Endodermal cell (in vitro differentiated cells): ENCODE results near the gene PCDHA8. TPM values are rescaled to one million over a fixed set of nuclear protein-coding genes. Genes with fewer than 3 reads are reported as not detected.
"Not testable (repeated sequence)": the region's sequence is repeated elsewhere in the genome, so short reads cannot be mapped to it uniquely, and the experiment has no call there.

Source experiments
- DNase-seq: peaks from one replicate; pipeline ENCODE4 v3.0.0-alpha.2; 2017
- H3K27ac ChIP-seq: 2 replicates; pipeline ENCODE4 v1.5.1; 2013; ENCODE audit warnings: mild to moderate bottlenecking, low read depth, low read length, moderate library complexity
- H3K27me3 ChIP-seq: 2 replicates; pipeline ENCODE4 v1.6.1; 2013; ENCODE audit warnings: mild to moderate bottlenecking, low read length, moderate library complexity; ENCODE audit not compliant: insufficient read depth, control insufficient read depth, poor library complexity, severe bottlenecking
- H3K36me3 ChIP-seq: 2 replicates; pipeline ENCODE4 v1.7.0; 2013; ENCODE audit warnings: mild to moderate bottlenecking, low read length, moderate library complexity; ENCODE audit not compliant: control insufficient read depth, insufficient read depth
- H3K4me1 ChIP-seq: one replicate; pipeline ENCODE4 v1.7.0; 2013; ENCODE audit warnings: low read length; ENCODE audit not compliant: control insufficient read depth, insufficient read depth
- H3K4me3 ChIP-seq: 2 replicates; pipeline ENCODE4 v1.5.1; 2013; ENCODE audit warnings: mild to moderate bottlenecking, low read length, moderate library complexity
- H3K9ac ChIP-seq: 2 replicates; pipeline ENCODE4 v1.6.1; 2013; ENCODE audit warnings: mild to moderate bottlenecking, low read length, moderate library complexity; ENCODE audit not compliant: poor library complexity, severe bottlenecking; ENCODE audit errors: extremely low read depth
- H3K9me3 ChIP-seq: 2 replicates; pipeline ENCODE4 v1.6.1; 2013; ENCODE audit warnings: mild to moderate bottlenecking, low read length, moderate library complexity; ENCODE audit not compliant: control insufficient read depth
- H3K27ac Mint-ChIP-seq: 2 replicates; pipeline ENCODE4 v1.8.0; 2020; ENCODE audit warnings: mixed read lengths
- H3K27me3 Mint-ChIP-seq: 2 replicates; pipeline ENCODE4 v1.8.0; 2021; ENCODE audit warnings: mild to moderate bottlenecking, mixed read lengths; ENCODE audit not compliant: insufficient read depth
- H3K36me3 Mint-ChIP-seq: 2 replicates; pipeline ENCODE4 v1.8.0; 2020; ENCODE audit warnings: low read depth, mixed read lengths
- H3K4me1 Mint-ChIP-seq: 2 replicates; pipeline ENCODE4 v1.8.0; 2020; ENCODE audit warnings: mixed read lengths
- H3K4me3 Mint-ChIP-seq: 2 replicates; pipeline ENCODE4 v1.8.0; 2020; ENCODE audit warnings: mild to moderate bottlenecking, moderate library complexity, mixed read lengths
- H3K9me3 Mint-ChIP-seq: 2 replicates; pipeline ENCODE4 v1.8.0; 2020; ENCODE audit warnings: mild to moderate bottlenecking, mixed read lengths
- CTCF ChIP-seq: fragments of 200-600 bp; sonication (generic); conservative IDR thresholded peaks from 2 replicates; pipeline ENCODE4 v1.5.0; 2021; ENCODE audit warnings: antibody characterized with exemption, mild to moderate bottlenecking
- WGBS, 2 experiments: methylation state at CpG; one replicate each; pipeline versions ENCODE4 v1.1.5 to v1.1.7; 2013; ENCODE audit warnings: missing lambda C conversion rate in 2 of 2, mixed read lengths in 1 of 2; ENCODE audit not compliant: insufficient coverage in 1 of 2, insufficient read length in 1 of 2; 5-methylcytosine and 5-hydroxymethylcytosine counted together
- total RNA-seq, 2 donors: library from RNA; stranded (reverse); fragmentation: NEBNext Ultra II Directional in 1 of 2; extraction: Animal tissue kit (Norgen Biotek cat#: 25700) in 1 of 2; gene quantifications; 2 replicates in 1 of 2; 3 replicates in 1 of 2; pipeline ENCODE4 v1.2.1, GENCODE V29; 2021

PCDHA8 gene
- total RNA-seq, 2 donors from 2014 or later = 0.71 to 2.5 TPM

GRCh38 chr5:140823475-140823874 is 17.5 kb upstream of the PCDHA8 start:
- no peak overlapping the region for H3K27ac ChIP-seq
- H3K4me3 Mint-ChIP-seq = no peak overlapping the region
- no peaks in the 10 kb centered on the region for H3K9me3 ChIP-seq
- H3K36me3 ChIP-seq = no peaks in the 10 kb centered on the region
- no peaks in the 10 kb centered on the region for H3K27me3 ChIP-seq
- no peaks in the 10 kb centered on the region for H3K27me3 Mint-ChIP-seq
- no peak overlapping the region for H3K9ac ChIP-seq
- H3K4me1 ChIP-seq = no peaks in the 10 kb centered on the region
- H3K9me3 Mint-ChIP-seq = peaks cover 4% of the 10 kb centered on the region
- H3K4me1 Mint-ChIP-seq = peaks cover 3% of the 10 kb centered on the region
- H3K27ac Mint-ChIP-seq = no peak overlapping the region
- DNase-seq = no peak
- 95 to 98% methylated on average over 33 to 38 of the region's 38 CpGs for WGBS, 2 experiments
- H3K4me3 ChIP-seq = no peak overlapping the region
- TF ChIP-seq CTCF = no peak
- H3K36me3 Mint-ChIP-seq = peaks cover 22% of the 10 kb centered on the region

- Histone ChIP-seq H3K4me3 (no peak within 1 kb of the TSS), H3K27me3 (no peaks in the 10 kb centered on the region), H3K9me3 (no peaks in the 10 kb centered on the region), H3K9ac (no peak within 1 kb of the TSS), H3K4me1 (no peaks in the 10 kb centered on the region), H3K27ac (no peak within 1 kb of the TSS), H3K36me3 (no peaks in the 10 kb centered on the region)
- no peaks in the 10 kb centered on the region for H3K27me3 Mint-ChIP-seq
- peaks cover 7% of the 10 kb centered on the region for H3K4me1 Mint-ChIP-seq
- 93 to 94% methylated on average over 15 to 27 of the region's 27 CpGs for WGBS, 2 experiments
- peaks cover 25% of the 10 kb centered on the region for H3K36me3 Mint-ChIP-seq
- DNase-seq = no peak
- peak within 1 kb of the TSS; percentile 80 for H3K4me3 Mint-ChIP-seq
- H3K9me3 Mint-ChIP-seq = peaks cover 11% of the 10 kb centered on the region
- peak within 1 kb of the TSS; percentile 89 for H3K27ac Mint-ChIP-seq
- peak; percentile 76 for TF ChIP-seq CTCF
These were observed 13.2 kb upstream of the PCDHA8 start, which contains the start of gene PCDHA6 for GRCh38 chr5:140827704-140828361. PCDHA6 (plus strand) TSS chr5:140827960; CDS start chr5:140828092, 132 bp downstream.

GRCh38 chr5:140828362-140828737 is 12.6 kb upstream of the PCDHA8 start:
- peaks cover 10% of the 10 kb centered on the region for H3K4me1 Mint-ChIP-seq
- H3K9me3 Mint-ChIP-seq = peaks cover 11% of the 10 kb centered on the region
- H3K27ac Mint-ChIP-seq = peak overlapping the region; percentile 89
- H3K4me1 ChIP-seq = no peaks in the 10 kb centered on the region
- no peak overlapping the region for H3K9ac ChIP-seq
- TF ChIP-seq CTCF = peak; percentile 54
- H3K36me3 Mint-ChIP-seq = peaks cover 20% of the 10 kb centered on the region
- peak overlapping the region; percentile 80 for H3K4me3 Mint-ChIP-seq
- no peak for DNase-seq
- H3K4me3 ChIP-seq = no peak overlapping the region
- no peak overlapping the region for H3K27ac ChIP-seq
- no peaks in the 10 kb centered on the region for H3K36me3 ChIP-seq
- 96 to 97% methylated on average over 12 to 18 of the region's 18 CpGs for WGBS, 2 experiments
- H3K27me3 ChIP-seq = no peaks in the 10 kb centered on the region
- no peaks in the 10 kb centered on the region for H3K27me3 Mint-ChIP-seq
- H3K9me3 ChIP-seq = no peaks in the 10 kb centered on the region

GRCh38 chr5:140829511-140830501 is 11.2 kb upstream of the PCDHA8 start:
- Mint-ChIP-seq H3K4me1 (peaks cover 11% of the 10 kb centered on the region), H3K9me3 (peaks cover 12% of the 10 kb centered on the region), H3K36me3 (peaks cover 15% of the 10 kb centered on the region)
- not testable (repeated sequence) for DNase-seq, H3K27ac Mint-ChIP-seq, H3K36me3 ChIP-seq, H3K27me3 ChIP-seq, H3K4me3 Mint-ChIP-seq, H3K4me1 ChIP-seq, H3K27ac ChIP-seq, H3K27me3 Mint-ChIP-seq, H3K4me3 ChIP-seq, H3K9ac ChIP-seq, H3K9me3 ChIP-seq
- WGBS, 2 experiments = 95 to 99% methylated on average over 63 to 105 of the region's 106 CpGs
